ENCODE measurements around the gene C1orf167. TPM values are rescaled to one million over a fixed set of nuclear protein-coding genes. Genes with fewer than 3 reads are reported as not detected.

The C1orf167 gene
- total and polyA plus RNA-seq, 2 of the 13 experiments (the other 11 are each of a cell fraction or from before 2014, with no cell fraction given): not detected

- no peak; the same call in 1 of the 2 replicates for TF ChIP-seq PHF21A (CRISPR knock-in tag; IDR thresholded peaks at IDR 0.05)
- TF ChIP-seq ZNF569 (CRISPR knock-in tag; IDR thresholded peaks at IDR 0.05; ENCODE audit: borderline replicate concordance): no peak
- no peak for TF ChIP-seq ZFP1 (CRISPR knock-in tag; IDR thresholded peaks at IDR 0.05)
- TF ChIP-seq DMAP1 (CRISPR knock-in tag; IDR thresholded peaks at IDR 0.05): peak; percentile 44; the same call in 1 of the 2 replicates
- no peak for TF ChIP-seq ZNF691 (CRISPR knock-in tag; IDR thresholded peaks at IDR 0.05; ENCODE audit: borderline replicate concordance, low read depth)
- TF ChIP-seq TFDP1 (CRISPR knock-in tag; IDR thresholded peaks at IDR 0.05; ENCODE audit: borderline replicate concordance): peak; percentile 28; the same call in 1 of the 2 replicates
- TF ChIP-seq IKZF4 (CRISPR knock-in tag; IDR thresholded peaks at IDR 0.05; ENCODE audit: borderline replicate concordance, low read depth, not compliant biosample characterization): no peak
- TF ChIP-seq POLR2A (IDR thresholded peaks at IDR 0.05; ENCODE audit: insufficient read depth in 1 of 2, low read depth in 2 of 2, low read length in 2 of 2): peak; percentile 24 to 36; a peak in 1 of 4 replicates
- TF ChIP-seq PITX1 (CRISPR knock-in tag; IDR thresholded peaks at IDR 0.05): peak; percentile 43; the same call in 1 of the 2 replicates
- TF ChIP-seq ZNF546 (CRISPR knock-in tag; conservative IDR thresholded peaks at IDR 0.05): peak; percentile 85; the same call in 1 of the 2 replicates
- TF ChIP-seq ZNF274 (CRISPR knock-in tag; IDR thresholded peaks at IDR 0.05): peak; percentile 70
- 0 out of 2 replicates have a peak, but pooled peaks have one; percentile 52 for TF ChIP-seq ZNF253 (CRISPR knock-in tag; IDR thresholded peaks at IDR 0.05; ENCODE audit: borderline replicate concordance)
- TF ChIP-seq PAX8 (CRISPR knock-in tag; IDR thresholded peaks at IDR 0.05; ENCODE audit: borderline replicate concordance): 0 out of 2 replicates have a peak, but pooled peaks have one; percentile 30
- no peak for TF ChIP-seq GPN1 (CRISPR knock-in tag; IDR thresholded peaks at IDR 0.05; ENCODE audit: borderline replicate concordance)
- peak; percentile 45; the same call in 1 of the 2 replicates for TF ChIP-seq CTCF (CRISPR knock-in tag; IDR thresholded peaks at IDR 0.05)
- TF ChIP-seq BORCS8-MEF2B (CRISPR knock-in tag; IDR thresholded peaks at IDR 0.05): peak; percentile 17
- TF ChIP-seq AGO1 (IDR thresholded peaks at IDR 0.05; ENCODE audit: low read depth, low read length, poor library complexity, severe bottlenecking): peak; percentile 35
- no peak for TF ChIP-seq ZFP82 (CRISPR knock-in tag; IDR thresholded peaks at IDR 0.05; ENCODE audit: borderline replicate concordance)
- TF ChIP-seq ZNF788 (CRISPR knock-in tag; IDR thresholded peaks at IDR 0.05; ENCODE audit: borderline replicate concordance): no peak
- TF ChIP-seq MAFK (conservative IDR thresholded peaks at IDR 0.05 in 1 of 2, IDR thresholded peaks at IDR 0.05 in 1 of 2; ENCODE audit: low read length in 2 of 2): no peak
- TF ChIP-seq POLR2AphosphoS5 (IDR thresholded peaks at IDR 0.05; ENCODE audit: low read depth, low read length): peak; percentile 62
- peak in 1 of 2 experiments; percentile 15; a peak in 1 of 4 replicates for TF ChIP-seq EP300 (IDR thresholded peaks at IDR 0.05; ENCODE audit: low read depth in 2 of 2, low read length in 2 of 2)
- no peak for TF ChIP-seq EP300 (CRISPR knock-in tag; IDR thresholded peaks at IDR 0.05; ENCODE audit: borderline replicate concordance)
- no peak for TF ChIP-seq FIP1L1 (IDR thresholded peaks at IDR 0.05; ENCODE audit: borderline replicate concordance, insufficient read depth, low read depth, low read length)
- TF ChIP-seq CREB3 (CRISPR knock-in tag; IDR thresholded peaks at IDR 0.05): no peak
Measured at GRCh38 chr1:11735854-11736745, 25.9 kb upstream of the C1orf167 start, which contains the start of gene AGTRAP (continued).

Measured in HepG2 (cell line).